ENCODE results near the gene AQR. TPM values are rescaled to one million over a fixed set of nuclear protein-coding genes. Genes with fewer than 3 reads are reported as not detected.

Gene AQR
- total RNA-seq, 1 experiment from 2014 or later, result 41.4 TPM

DNA sequence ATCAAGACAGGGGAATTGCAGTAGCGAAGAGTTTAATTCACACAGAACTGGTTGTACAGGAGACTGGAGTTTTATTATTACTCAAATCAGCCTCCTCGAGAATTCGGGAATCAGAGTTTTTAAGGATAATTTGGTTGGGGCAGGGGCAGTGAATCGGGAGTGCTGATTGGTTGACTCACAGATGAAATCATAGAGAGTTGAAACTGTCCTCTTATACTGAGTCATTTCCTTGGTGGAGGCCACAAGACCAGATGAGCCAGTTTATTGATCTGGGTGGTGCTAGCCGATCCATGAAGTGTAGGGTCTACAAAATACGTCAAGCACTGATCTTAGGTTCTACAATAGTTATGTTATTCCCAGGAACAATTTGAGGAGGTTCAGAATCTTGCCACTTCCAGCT is 23.9 kb upstream of the AQR start:
- Histone ChIP-seq H3K9me3 (ENCODE audit: control insufficient read depth, insufficient read depth, low read depth, low read length) (no peaks in the 10 kb centered on the region), H3K27me3 (ENCODE audit: control insufficient read depth, insufficient read depth, low read length) (no peaks in the 10 kb centered on the region), H3K4me3 (ENCODE audit: low read depth in 2 of 2, low read length in 2 of 2) (no peak overlapping the region), H3K27ac (ENCODE audit: low read length) (no peak overlapping the region), H3K36me3 (ENCODE audit: control insufficient read depth, insufficient read depth, low read length) (no peaks in the 10 kb centered on the region), H3K4me1 (ENCODE audit: control insufficient read depth, insufficient read depth, low read length) (peaks cover 4% of the 10 kb centered on the region; the same call in 1 of the 2 replicates)
- no TSS peak for BruUV-seq (replicated peaks)
- TF ChIP-seq, protein P1, sequence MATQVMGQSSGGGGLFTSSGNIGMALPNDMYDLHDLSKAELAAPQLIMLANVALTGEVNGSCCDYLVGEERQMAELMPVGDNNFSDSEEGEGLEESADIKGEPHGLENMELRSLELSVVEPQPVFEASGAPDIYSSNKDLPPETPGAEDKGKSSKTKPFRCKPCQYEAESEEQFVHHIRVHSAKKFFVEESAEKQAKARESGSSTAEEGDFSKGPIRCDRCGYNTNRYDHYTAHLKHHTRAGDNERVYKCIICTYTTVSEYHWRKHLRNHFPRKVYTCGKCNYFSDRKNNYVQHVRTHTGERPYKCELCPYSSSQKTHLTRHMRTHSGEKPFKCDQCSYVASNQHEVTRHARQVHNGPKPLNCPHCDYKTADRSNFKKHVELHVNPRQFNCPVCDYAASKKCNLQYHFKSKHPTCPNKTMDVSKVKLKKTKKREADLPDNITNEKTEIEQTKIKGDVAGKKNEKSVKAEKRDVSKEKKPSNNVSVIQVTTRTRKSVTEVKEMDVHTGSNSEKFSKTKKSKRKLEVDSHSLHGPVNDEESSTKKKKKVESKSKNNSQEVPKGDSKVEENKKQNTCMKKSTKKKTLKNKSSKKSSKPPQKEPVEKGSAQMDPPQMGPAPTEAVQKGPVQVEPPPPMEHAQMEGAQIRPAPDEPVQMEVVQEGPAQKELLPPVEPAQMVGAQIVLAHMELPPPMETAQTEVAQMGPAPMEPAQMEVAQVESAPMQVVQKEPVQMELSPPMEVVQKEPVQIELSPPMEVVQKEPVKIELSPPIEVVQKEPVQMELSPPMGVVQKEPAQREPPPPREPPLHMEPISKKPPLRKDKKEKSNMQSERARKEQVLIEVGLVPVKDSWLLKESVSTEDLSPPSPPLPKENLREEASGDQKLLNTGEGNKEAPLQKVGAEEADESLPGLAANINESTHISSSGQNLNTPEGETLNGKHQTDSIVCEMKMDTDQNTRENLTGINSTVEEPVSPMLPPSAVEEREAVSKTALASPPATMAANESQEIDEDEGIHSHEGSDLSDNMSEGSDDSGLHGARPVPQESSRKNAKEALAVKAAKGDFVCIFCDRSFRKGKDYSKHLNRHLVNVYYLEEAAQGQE (IDR thresholded peaks at IDR 0.05; ENCODE audit: insufficient read depth in 1 of 2, low read depth in 2 of 2, low read length in 1 of 2), result no peak
- DNase-seq (ENCODE audit: low read depth, low spot score) (no peak), ATAC-seq (no peak)
- in situ Hi-C loops (cut with HindIII; ENCODE audit: low pct_unique_long_range_greater_than_20kb, low sequenced_read_pairs) (no loop called here), intact Hi-C loops (cut with micrococcal nuclease; ENCODE audit: unreplicated experiment) (no loop called here)
- CTCF ChIA-PET, result no interaction called here
- POLR2A ChIA-PET, result no interaction called here

DNA sequence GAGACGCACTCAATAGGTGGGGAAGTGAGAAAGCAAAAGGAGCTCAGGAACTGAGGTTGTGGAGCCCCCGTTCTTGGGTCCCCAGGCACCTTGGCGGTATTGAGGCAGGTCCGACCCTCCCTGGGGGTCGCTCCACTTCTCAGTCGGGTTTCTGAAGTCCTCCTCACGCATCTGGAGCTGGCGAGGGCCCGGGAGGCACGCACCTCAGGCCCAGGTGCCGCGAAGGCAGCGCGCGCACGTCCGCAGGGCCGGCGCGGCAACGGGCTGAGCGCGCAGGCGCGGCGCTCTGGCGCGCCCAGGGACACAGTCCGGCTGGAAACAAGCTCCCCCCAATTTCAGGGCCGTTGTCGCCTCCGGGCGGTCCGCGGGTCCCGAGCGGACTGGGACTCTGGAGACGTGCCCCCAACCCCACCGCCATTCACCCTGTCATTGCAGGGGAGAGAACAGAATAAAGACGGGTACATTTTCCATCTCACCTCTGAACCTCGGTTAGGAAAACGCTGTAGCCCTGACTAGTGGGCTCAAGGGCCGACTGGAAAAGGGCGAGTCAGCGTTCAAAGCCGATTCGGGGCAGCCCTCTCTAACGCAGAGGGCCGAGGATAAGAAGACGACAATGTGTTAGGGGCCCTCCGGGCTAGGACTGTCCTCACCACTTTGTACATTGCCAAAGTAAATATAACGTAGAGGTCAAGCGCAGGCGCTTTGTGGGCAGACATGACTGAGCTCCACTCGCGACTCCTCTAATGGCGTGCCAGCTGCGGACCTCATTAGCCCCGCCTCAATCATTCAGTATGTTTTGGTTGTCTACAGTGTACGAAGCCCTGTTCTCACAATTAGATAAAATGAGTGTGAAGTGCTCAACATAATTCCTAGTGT is 18.7 kb upstream of the AQR start, which contains the start of gene ZNF770:
TSS of gene ZNF770 (minus strand) at position 261 of the 876 bp plus-strand sequence. CDS start 4,853 bp downstream, outside the sequence.
- no peaks in the 10 kb centered on the region for H3K9me3 ChIP-seq (ENCODE audit: control insufficient read depth, insufficient read depth, low read depth, low read length)
- intact Hi-C loops (cut with micrococcal nuclease; ENCODE audit: unreplicated experiment), result no loop called here
- no TSS peak for BruUV-seq (replicated peaks)
- ATAC-seq (peak; percentile 96), DNase-seq (ENCODE audit: low read depth, low spot score) (no peak)
- in situ Hi-C loops (cut with HindIII; ENCODE audit: low pct_unique_long_range_greater_than_20kb, low sequenced_read_pairs), result no loop called here
- POLR2A ChIA-PET, result interaction anchor here (1.5 kb wide), 1 partner anchor 18 kb away, joined by 6 read pairs; the partner anchor contains the start of gene AQR
- peak within 1 kb of the TSS; percentile 96 for H3K27ac ChIP-seq (ENCODE audit: low read length)
- peaks cover 7% of the 10 kb centered on the region for H3K36me3 ChIP-seq (ENCODE audit: control insufficient read depth, insufficient read depth, low read length)
- no peaks in the 10 kb centered on the region for H3K27me3 ChIP-seq (ENCODE audit: control insufficient read depth, insufficient read depth, low read length)
- CTCF ChIA-PET, result interaction anchor here (0.7 kb wide), 1 partner anchor 14 kb away, joined by 3 read pairs; no protein-coding TSS in a partner anchor
- TF ChIP-seq TCF7L2 (IDR thresholded peaks at IDR 0.05; ENCODE audit: low read depth, low read length) (peak; percentile 71), POLR2AphosphoS5 (IDR thresholded peaks at IDR 0.05; ENCODE audit: low read depth, low read length) (peak; percentile 85), SIN3A (IDR thresholded peaks at IDR 0.05; ENCODE audit: borderline replicate concordance, insufficient read depth, low read depth, low read length) (no peak; the same call in none of the 2 replicates)
- H3K4me1 ChIP-seq (ENCODE audit: control insufficient read depth, insufficient read depth, low read length), result peaks cover 22% of the 10 kb centered on the region
- peak within 1 kb of the TSS; percentile 89 to 99 for H3K4me3 ChIP-seq (ENCODE audit: low read depth in 2 of 2, low read length in 2 of 2)

DNA sequence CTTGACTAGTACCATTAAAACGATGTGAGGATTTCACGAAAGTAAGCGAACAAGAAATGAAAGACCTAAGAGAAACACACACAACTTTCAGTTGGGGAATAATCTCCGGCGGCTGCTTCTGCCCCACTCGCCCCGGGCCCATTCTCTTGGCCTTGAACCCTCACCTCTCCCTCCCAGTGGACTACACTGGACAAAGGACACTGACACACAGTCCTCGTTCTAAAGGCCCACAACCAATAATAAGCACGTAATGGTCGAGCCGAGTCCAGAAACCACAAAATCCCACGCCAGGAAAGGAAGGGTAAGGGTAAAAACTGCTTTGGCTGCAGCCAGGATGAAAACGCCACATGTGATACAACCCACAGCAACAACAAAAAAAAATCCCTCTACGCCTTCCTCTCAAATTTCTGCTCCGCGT is 18.1 kb upstream of the AQR start:
- peaks cover 22% of the 10 kb centered on the region for H3K4me1 ChIP-seq (ENCODE audit: control insufficient read depth, insufficient read depth, low read length)
- ATAC-seq (no peak), DNase-seq (ENCODE audit: low read depth, low spot score) (no peak)
- peak overlapping the region; percentile 89 to 99 for H3K4me3 ChIP-seq (ENCODE audit: low read depth in 2 of 2, low read length in 2 of 2)
- no TSS peak for BruUV-seq (replicated peaks)
- ChIA-PET POLR2A (interaction anchor here (1.5 kb wide), 1 partner anchor 18 kb away, joined by 6 read pairs; the partner anchor contains the start of gene AQR), CTCF (no interaction called here)
- no peaks in the 10 kb centered on the region for H3K27me3 ChIP-seq (ENCODE audit: control insufficient read depth, insufficient read depth, low read length)
- intact Hi-C loops (cut with micrococcal nuclease; ENCODE audit: unreplicated experiment), result no loop called here
- peak overlapping the region; percentile 96 for H3K27ac ChIP-seq (ENCODE audit: low read length)
- TF ChIP-seq, protein P2, sequence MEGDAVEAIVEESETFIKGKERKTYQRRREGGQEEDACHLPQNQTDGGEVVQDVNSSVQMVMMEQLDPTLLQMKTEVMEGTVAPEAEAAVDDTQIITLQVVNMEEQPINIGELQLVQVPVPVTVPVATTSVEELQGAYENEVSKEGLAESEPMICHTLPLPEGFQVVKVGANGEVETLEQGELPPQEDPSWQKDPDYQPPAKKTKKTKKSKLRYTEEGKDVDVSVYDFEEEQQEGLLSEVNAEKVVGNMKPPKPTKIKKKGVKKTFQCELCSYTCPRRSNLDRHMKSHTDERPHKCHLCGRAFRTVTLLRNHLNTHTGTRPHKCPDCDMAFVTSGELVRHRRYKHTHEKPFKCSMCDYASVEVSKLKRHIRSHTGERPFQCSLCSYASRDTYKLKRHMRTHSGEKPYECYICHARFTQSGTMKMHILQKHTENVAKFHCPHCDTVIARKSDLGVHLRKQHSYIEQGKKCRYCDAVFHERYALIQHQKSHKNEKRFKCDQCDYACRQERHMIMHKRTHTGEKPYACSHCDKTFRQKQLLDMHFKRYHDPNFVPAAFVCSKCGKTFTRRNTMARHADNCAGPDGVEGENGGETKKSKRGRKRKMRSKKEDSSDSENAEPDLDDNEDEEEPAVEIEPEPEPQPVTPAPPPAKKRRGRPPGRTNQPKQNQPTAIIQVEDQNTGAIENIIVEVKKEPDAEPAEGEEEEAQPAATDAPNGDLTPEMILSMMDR (IDR thresholded peaks at IDR 0.05), result no peak
- TF ChIP-seq, protein P1 (IDR thresholded peaks at IDR 0.05; ENCODE audit: insufficient read depth in 1 of 2, low read depth in 2 of 2, low read length in 1 of 2), result no peak
- TF ChIP-seq TCF7L2 (IDR thresholded peaks at IDR 0.05; ENCODE audit: low read depth, low read length), result no peak
- TF ChIP-seq SIN3A (IDR thresholded peaks at IDR 0.05; ENCODE audit: borderline replicate concordance, insufficient read depth, low read depth, low read length), result no peak
- TF ChIP-seq POLR2AphosphoS5 (IDR thresholded peaks at IDR 0.05; ENCODE audit: low read depth, low read length), result no peak
- peaks cover 10% of the 10 kb centered on the region for H3K36me3 ChIP-seq (ENCODE audit: control insufficient read depth, insufficient read depth, low read length)
- in situ Hi-C loops (cut with HindIII; ENCODE audit: low pct_unique_long_range_greater_than_20kb, low sequenced_read_pairs), result no loop called here
- no peaks in the 10 kb centered on the region for H3K9me3 ChIP-seq (ENCODE audit: control insufficient read depth, insufficient read depth, low read depth, low read length)
